Liver (tissue), 9 donors: ENCODE data around the gene DLGAP5. TPM values are rescaled to one million over a fixed set of nuclear protein-coding genes. Genes with fewer than 3 reads are reported as not detected.

Experiments used
- DNase-seq: peaks from one replicate; pipeline ENCODE4 v3.0.0-alpha.2; 2017; ENCODE audit warnings: low spot score
- H3K27ac ChIP-seq, 2 donors: one replicate each; pipeline ENCODE4 v1.7.0; 2013; ENCODE audit warnings: inconsistent platforms in 2 of 2, low read length in 2 of 2, control low read depth in 1 of 2, low read depth in 1 of 2, mild to moderate bottlenecking in 1 of 2
- H3K27me3 ChIP-seq, 4 donors: one replicate each; pipeline versions ENCODE4 v1.6.1 to v1.7.0; 2013; ENCODE audit warnings: low read length in 3 of 4, inconsistent platforms in 1 of 4, mild to moderate bottlenecking in 1 of 4, moderate library complexity in 1 of 4; ENCODE audit not compliant: control insufficient read depth in 4 of 4, insufficient read depth in 4 of 4
- H3K36me3 ChIP-seq, 4 donors: one replicate each; pipeline versions ENCODE4 v1.6.1 to v1.7.0; 2013; ENCODE audit warnings: low read length in 3 of 4, mild to moderate bottlenecking in 3 of 4, low read depth in 1 of 4, moderate library complexity in 1 of 4; ENCODE audit not compliant: control insufficient read depth in 4 of 4, insufficient read depth in 3 of 4
- H3K4me1 ChIP-seq, 4 donors: one replicate each; pipeline versions ENCODE4 v1.6.1 to v1.7.0; 2013; ENCODE audit warnings: low read length in 3 of 4, mild to moderate bottlenecking in 3 of 4, moderate library complexity in 1 of 4; ENCODE audit not compliant: control insufficient read depth in 4 of 4, insufficient read depth in 4 of 4
- H3K4me3 ChIP-seq, 3 donors: one replicate each; pipeline versions ENCODE4 v1.6.1 to v1.7.0; 2013; ENCODE audit warnings: low read length in 3 of 3, control low read depth in 1 of 3, low read depth in 1 of 3, mild to moderate bottlenecking in 1 of 3
- H3K9ac ChIP-seq, 2 donors: one replicate each; pipeline ENCODE4 v1.7.0; 2013; ENCODE audit warnings: low read length in 2 of 2, mild to moderate bottlenecking in 2 of 2, moderate library complexity in 2 of 2, control low read depth in 1 of 2, low read depth in 1 of 2
- H3K9me3 ChIP-seq, 4 donors: one replicate each; pipeline versions ENCODE4 v1.6.1 to v1.7.0; 2013; ENCODE audit warnings: low read length in 3 of 4; ENCODE audit not compliant: control insufficient read depth in 4 of 4
- EGR1 ChIP-seq, 2 donors: IDR thresholded peaks; 2 replicates each; pipeline ENCODE4 v1.6.1; 2016 to 2018; ENCODE audit warnings: antibody characterized with exemption in 2 of 2, low read depth in 2 of 2
- FOXA1 ChIP-seq: IDR thresholded peaks from 2 replicates; pipeline ENCODE4 v1.6.1; 2016; ENCODE audit warnings: antibody characterized with exemption
- FOXA2 ChIP-seq: IDR thresholded peaks from 2 replicates; pipeline ENCODE4 v1.6.1; 2016; ENCODE audit warnings: antibody characterized with exemption
- GABPA ChIP-seq, 2 donors: IDR thresholded peaks in 1 of 2; conservative IDR thresholded peaks in 1 of 2; 2 replicates each; pipeline ENCODE4 v1.6.1; 2016; ENCODE audit warnings: antibody characterized with exemption in 2 of 2, mild to moderate bottlenecking in 1 of 2, moderate library complexity in 1 of 2
- HNF4A ChIP-seq, 2 donors: conservative IDR thresholded peaks; 2 replicates each; pipeline ENCODE4 v1.6.1; 2016; ENCODE audit warnings: antibody characterized with exemption in 2 of 2, mild to moderate bottlenecking in 2 of 2
- HNF4G ChIP-seq: IDR thresholded peaks from 2 replicates; pipeline ENCODE4 v1.6.1; 2016; ENCODE audit warnings: antibody characterized with exemption
- JUND ChIP-seq, 2 donors: IDR thresholded peaks; 2 replicates each; pipeline ENCODE4 v1.6.1; 2016; ENCODE audit warnings: antibody characterized with exemption in 2 of 2
- MAX ChIP-seq: IDR thresholded peaks from 2 replicates; pipeline ENCODE4 v1.6.1; 2016; ENCODE audit warnings: antibody characterized with exemption
- NR2F2 ChIP-seq: IDR thresholded peaks from 2 replicates; pipeline ENCODE4 v1.6.1; 2016; ENCODE audit warnings: antibody characterized with exemption
- RAD21 ChIP-seq, 2 donors: IDR thresholded peaks; 2 replicates each; pipeline ENCODE4 v1.6.1; 2016; ENCODE audit warnings: antibody characterized with exemption in 2 of 2, mild to moderate bottlenecking in 2 of 2
- REST ChIP-seq: IDR thresholded peaks from 2 replicates; pipeline ENCODE4 v1.6.1; 2016; ENCODE audit warnings: antibody characterized with exemption, mild to moderate bottlenecking
- RXRA ChIP-seq, 2 donors: IDR thresholded peaks; 2 replicates each; pipeline ENCODE4 v1.6.1; 2017 to 2018; ENCODE audit warnings: antibody characterized with exemption in 2 of 2, mild to moderate bottlenecking in 1 of 2
- TAF1 ChIP-seq: conservative IDR thresholded peaks from 2 replicates; pipeline ENCODE4 v1.6.1; 2016; ENCODE audit warnings: antibody characterized with exemption, mild to moderate bottlenecking
- YY1 ChIP-seq: IDR thresholded peaks from 2 replicates; pipeline ENCODE4 v1.6.1; 2016; ENCODE audit warnings: antibody characterized with exemption, mild to moderate bottlenecking
- WGBS: extraction: QIAGEN DNeasy Blood & Tissue Kit; methylation state at CpG from one replicate; pipeline ENCODE4 v1.1.7; 2013; 5-methylcytosine and 5-hydroxymethylcytosine counted together
- polyA plus RNA-seq, 2 donors: library from polyadenylated mRNA; stranded (reverse) in 1 of 2; unstranded in 1 of 2; fragments of 200-250 nt in 1 of 2; fragments of >200 nt in 1 of 2; fragmentation: Nextera tagmentation in 1 of 2; extraction: Ambion mirVana in 1 of 2; gene quantifications; one replicate each; pipeline versions ENCODE4 v1.2.1 to v1.2.3, GENCODE V29; 2013 to 2015
- total RNA-seq, 2 donors: library from RNA; depleted of rRNA; stranded (reverse); fragments of >200 nt; gene quantifications; one replicate each; pipeline ENCODE4 v1.2.3, GENCODE V29; 2014
- TF ChIP-seq, protein P1 (sequence below): fragments of 150-350 bp; IDR thresholded peaks from 2 replicates; pipeline ENCODE4 v1.5.1; 2017; ENCODE audit warnings: improper control_type of control experiment, low read depth, low read length; ENCODE audit not compliant: missing input control
- TF ChIP-seq, protein P2 (sequence below): IDR thresholded peaks from 2 replicates; pipeline ENCODE4 v1.6.1; 2016; ENCODE audit warnings: antibody characterized with exemption
- TF ChIP-seq, protein P3 (sequence below): IDR thresholded peaks from 2 replicates; pipeline ENCODE4 v1.6.1; 2016; ENCODE audit warnings: antibody characterized with exemption
- donor health status: healthy.
- donor health status: healthy.
- donor health status: healthy.
- donor health status: healthy.
- donor health status: healthy.

Gene DLGAP5
- total and polyA plus RNA-seq, 4 donors: under 0.01 to 42.5 (median 0.70) TPM

GRCh38 chr14:55111122-55111708 lies 80.2 kb downstream of the DLGAP5 start:
- no peaks in the 10 kb centered on the region for H3K4me1 ChIP-seq
- H3K4me3 ChIP-seq: no peak overlapping the region
- no peaks in the 10 kb centered on the region for H3K27me3 ChIP-seq
- H3K27ac ChIP-seq: no peak overlapping the region
- TF ChIP-seq HNF4G: no peak
- no peak for TF ChIP-seq GABPA (IDR thresholded peaks at IDR 0.05 in 1 of 2, conservative IDR thresholded peaks at IDR 0.05 in 1 of 2)
- TF ChIP-seq RAD21 (IDR thresholded peaks at IDR 0.05): no peak
- no peak for TF ChIP-seq FOXA1
- no peak for TF ChIP-seq NR2F2
- TF ChIP-seq REST: no peak
- no peak for TF ChIP-seq TAF1
- no peak for TF ChIP-seq JUND (IDR thresholded peaks at IDR 0.05)
- TF ChIP-seq, protein P1, sequence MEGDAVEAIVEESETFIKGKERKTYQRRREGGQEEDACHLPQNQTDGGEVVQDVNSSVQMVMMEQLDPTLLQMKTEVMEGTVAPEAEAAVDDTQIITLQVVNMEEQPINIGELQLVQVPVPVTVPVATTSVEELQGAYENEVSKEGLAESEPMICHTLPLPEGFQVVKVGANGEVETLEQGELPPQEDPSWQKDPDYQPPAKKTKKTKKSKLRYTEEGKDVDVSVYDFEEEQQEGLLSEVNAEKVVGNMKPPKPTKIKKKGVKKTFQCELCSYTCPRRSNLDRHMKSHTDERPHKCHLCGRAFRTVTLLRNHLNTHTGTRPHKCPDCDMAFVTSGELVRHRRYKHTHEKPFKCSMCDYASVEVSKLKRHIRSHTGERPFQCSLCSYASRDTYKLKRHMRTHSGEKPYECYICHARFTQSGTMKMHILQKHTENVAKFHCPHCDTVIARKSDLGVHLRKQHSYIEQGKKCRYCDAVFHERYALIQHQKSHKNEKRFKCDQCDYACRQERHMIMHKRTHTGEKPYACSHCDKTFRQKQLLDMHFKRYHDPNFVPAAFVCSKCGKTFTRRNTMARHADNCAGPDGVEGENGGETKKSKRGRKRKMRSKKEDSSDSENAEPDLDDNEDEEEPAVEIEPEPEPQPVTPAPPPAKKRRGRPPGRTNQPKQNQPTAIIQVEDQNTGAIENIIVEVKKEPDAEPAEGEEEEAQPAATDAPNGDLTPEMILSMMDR: no peak
- no peak for TF ChIP-seq EGR1 (IDR thresholded peaks at IDR 0.05; ENCODE audit: low read depth in 2 of 2)
- no peak for TF ChIP-seq RXRA (IDR thresholded peaks at IDR 0.05)
- TF ChIP-seq, protein P2, sequence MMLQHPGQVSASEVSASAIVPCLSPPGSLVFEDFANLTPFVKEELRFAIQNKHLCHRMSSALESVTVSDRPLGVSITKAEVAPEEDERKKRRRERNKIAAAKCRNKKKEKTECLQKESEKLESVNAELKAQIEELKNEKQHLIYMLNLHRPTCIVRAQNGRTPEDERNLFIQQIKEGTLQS: no peak
- no peak for TF ChIP-seq HNF4A (conservative IDR thresholded peaks at IDR 0.05)
- TF ChIP-seq, protein P3, sequence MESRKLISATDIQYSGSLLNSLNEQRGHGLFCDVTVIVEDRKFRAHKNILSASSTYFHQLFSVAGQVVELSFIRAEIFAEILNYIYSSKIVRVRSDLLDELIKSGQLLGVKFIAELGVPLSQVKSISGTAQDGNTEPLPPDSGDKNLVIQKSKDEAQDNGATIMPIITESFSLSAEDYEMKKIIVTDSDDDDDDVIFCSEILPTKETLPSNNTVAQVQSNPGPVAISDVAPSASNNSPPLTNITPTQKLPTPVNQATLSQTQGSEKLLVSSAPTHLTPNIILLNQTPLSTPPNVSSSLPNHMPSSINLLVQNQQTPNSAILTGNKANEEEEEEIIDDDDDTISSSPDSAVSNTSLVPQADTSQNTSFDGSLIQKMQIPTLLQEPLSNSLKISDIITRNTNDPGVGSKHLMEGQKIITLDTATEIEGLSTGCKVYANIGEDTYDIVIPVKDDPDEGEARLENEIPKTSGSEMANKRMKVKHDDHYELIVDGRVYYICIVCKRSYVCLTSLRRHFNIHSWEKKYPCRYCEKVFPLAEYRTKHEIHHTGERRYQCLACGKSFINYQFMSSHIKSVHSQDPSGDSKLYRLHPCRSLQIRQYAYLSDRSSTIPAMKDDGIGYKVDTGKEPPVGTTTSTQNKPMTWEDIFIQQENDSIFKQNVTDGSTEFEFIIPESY: no peak
- TF ChIP-seq FOXA2: no peak
- no peak for TF ChIP-seq MAX
- no peak for TF ChIP-seq YY1
- DNase-seq: no peak
- H3K36me3 ChIP-seq: no peaks in the 10 kb centered on the region
- 93% methylated on average over 10 of the region's 10 CpGs for WGBS
- H3K9me3 ChIP-seq: no peaks in the 10 kb centered on the region
- no peak overlapping the region for H3K9ac ChIP-seq
